ENCODE measurements around the gene KDM1A. TPM values are rescaled to one million over a fixed set of nuclear protein-coding genes. Genes with fewer than 3 reads are reported as not detected.
A peak's percentile ranks its signal among the peaks of the same experiment; 100 is the strongest.

The KDM1A gene
- polyA plus RNA-seq, 3 donors, result 22.1 to 30.2 (median 24.1) TPM

DNA sequence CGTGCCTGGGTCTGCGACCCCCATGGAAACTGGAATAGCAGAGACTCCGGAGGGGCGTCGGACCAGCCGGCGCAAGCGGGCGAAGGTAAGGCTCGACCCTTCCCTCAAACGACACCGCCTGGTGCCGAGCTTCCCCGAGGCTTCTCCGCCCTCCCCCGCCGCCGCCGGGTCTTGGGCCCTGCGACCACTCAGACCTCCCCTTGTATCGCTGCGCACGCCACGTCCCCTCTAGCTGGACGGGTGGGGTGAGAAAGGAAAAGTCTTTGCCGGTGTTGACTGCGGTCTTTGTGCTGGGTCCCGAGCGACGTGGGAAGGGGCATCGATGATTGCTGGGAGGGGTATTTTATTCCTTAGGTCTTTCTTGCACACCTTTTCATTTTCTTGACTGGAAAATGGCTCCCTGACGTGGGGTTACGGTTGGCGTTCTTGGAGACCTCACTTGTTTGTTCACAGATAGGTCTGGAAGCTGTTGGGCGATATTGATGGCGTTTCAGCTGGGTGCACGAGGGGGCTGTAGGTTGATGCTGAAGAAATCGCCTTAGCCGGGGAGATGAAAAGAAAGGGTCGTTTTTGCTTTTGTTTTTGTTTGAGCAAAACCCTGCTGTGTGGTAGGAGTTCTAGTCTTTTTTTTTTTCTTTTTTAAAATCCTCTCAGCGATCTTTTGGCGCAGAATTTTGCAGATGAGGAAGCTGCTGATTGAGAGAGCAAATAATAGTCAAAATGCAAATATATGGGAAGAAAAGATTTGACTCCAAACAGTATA is 776 bp downstream of the KDM1A start:
- H3K4me1 Mint-ChIP-seq, result peaks cover 55% of the 10 kb centered on the region
- DNase-seq, result peak in 1 of 3 donors; percentile 9
- TF ChIP-seq, protein P1, sequence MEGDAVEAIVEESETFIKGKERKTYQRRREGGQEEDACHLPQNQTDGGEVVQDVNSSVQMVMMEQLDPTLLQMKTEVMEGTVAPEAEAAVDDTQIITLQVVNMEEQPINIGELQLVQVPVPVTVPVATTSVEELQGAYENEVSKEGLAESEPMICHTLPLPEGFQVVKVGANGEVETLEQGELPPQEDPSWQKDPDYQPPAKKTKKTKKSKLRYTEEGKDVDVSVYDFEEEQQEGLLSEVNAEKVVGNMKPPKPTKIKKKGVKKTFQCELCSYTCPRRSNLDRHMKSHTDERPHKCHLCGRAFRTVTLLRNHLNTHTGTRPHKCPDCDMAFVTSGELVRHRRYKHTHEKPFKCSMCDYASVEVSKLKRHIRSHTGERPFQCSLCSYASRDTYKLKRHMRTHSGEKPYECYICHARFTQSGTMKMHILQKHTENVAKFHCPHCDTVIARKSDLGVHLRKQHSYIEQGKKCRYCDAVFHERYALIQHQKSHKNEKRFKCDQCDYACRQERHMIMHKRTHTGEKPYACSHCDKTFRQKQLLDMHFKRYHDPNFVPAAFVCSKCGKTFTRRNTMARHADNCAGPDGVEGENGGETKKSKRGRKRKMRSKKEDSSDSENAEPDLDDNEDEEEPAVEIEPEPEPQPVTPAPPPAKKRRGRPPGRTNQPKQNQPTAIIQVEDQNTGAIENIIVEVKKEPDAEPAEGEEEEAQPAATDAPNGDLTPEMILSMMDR (IDR thresholded peaks at IDR 0.05), result no peak
- peaks cover 38% of the 10 kb centered on the region for H4K20me1 ChIP-seq (ENCODE audit: insufficient read depth, low read length)
- peak overlapping the region; percentile 97 for H3K9ac ChIP-seq (ENCODE audit: insufficient read depth, low read length, poor library complexity, severe bottlenecking)
- H3K79me2 ChIP-seq (ENCODE audit: insufficient read depth, low read length), result peaks cover 61% of the 10 kb centered on the region
- H3K4me2 ChIP-seq (replicated peaks; ENCODE audit: extremely low read depth, low read length, poor library complexity, severe bottlenecking), result peak overlapping the region; percentile 88
- H3K36me3 Mint-ChIP-seq, result no peaks in the 10 kb centered on the region
- H3K27me3 ChIP-seq (ENCODE audit: control insufficient read depth in 2 of 2, insufficient read depth in 2 of 2, low read length in 2 of 2), result no peaks in the 10 kb centered on the region
- intact Hi-C loops (cut with micrococcal nuclease), result no loop called here
- no peaks in the 10 kb centered on the region for H3K9me3 ChIP-seq (replicated peaks in 1 of 2; ENCODE audit: control insufficient read depth in 1 of 2, insufficient read depth in 1 of 2, low read length in 2 of 2)
- H3K36me3 ChIP-seq (replicated peaks in 1 of 2; ENCODE audit: control insufficient read depth in 1 of 2, insufficient read depth in 2 of 2, low read length in 2 of 2), result no peaks in the 10 kb centered on the region
- peak overlapping the region in 1 of 2 donors; percentile 78 for H3K27ac ChIP-seq (ENCODE audit: low read depth in 1 of 2, low read length in 2 of 2)
- under 1% methylated on average over 30 of the region's 42 CpGs for WGBS (ENCODE audit: insufficient coverage)
- H2AFZ ChIP-seq (ENCODE audit: insufficient read depth, low read depth, low read length, poor library complexity, severe bottlenecking), result peak overlapping the region; percentile 86
- peak overlapping the region; percentile 61 to 94 (median 87) for H3K27ac Mint-ChIP-seq
- H3K4me3 Mint-ChIP-seq, result peak overlapping the region; percentile 99 to 100
- peak overlapping the region; percentile 50 to 90 (median 80) for H3K4me3 ChIP-seq (replicated peaks in 1 of 3; ENCODE audit: low read depth in 2 of 3, low read length in 3 of 3)
- H3K27me3 Mint-ChIP-seq (ENCODE audit: low read depth in 3 of 3), result no peaks in the 10 kb centered on the region
- H3K4me1 ChIP-seq (ENCODE audit: control insufficient read depth in 1 of 2, insufficient read depth in 2 of 2, low read length in 2 of 2), result peaks cover 34 to 54% of the 10 kb centered on the region in 2 donors
- peaks cover 0 to 3% (median 0%) of the 10 kb centered on the region in 7 donors for H3K9me3 Mint-ChIP-seq

- Histone ChIP-seq H3K79me2 (ENCODE audit: insufficient read depth, low read length) (peaks cover 70% of the 10 kb centered on the region), H3K9me3 (replicated peaks in 1 of 2; ENCODE audit: control insufficient read depth in 1 of 2, insufficient read depth in 1 of 2, low read length in 2 of 2) (no peaks in the 10 kb centered on the region), H3K4me1 (ENCODE audit: control insufficient read depth in 1 of 2, insufficient read depth in 2 of 2, low read length in 2 of 2) (peaks cover 26 to 46% of the 10 kb centered on the region in 2 donors), H4K20me1 (ENCODE audit: insufficient read depth, low read length) (peaks cover 38% of the 10 kb centered on the region), H3K27ac (ENCODE audit: low read depth in 1 of 2, low read length in 2 of 2) (peak overlapping the region in 1 of 2 donors; percentile 78), H3K9ac (ENCODE audit: insufficient read depth, low read length, poor library complexity, severe bottlenecking) (peak overlapping the region; percentile 97), H3K27me3 (ENCODE audit: control insufficient read depth in 2 of 2, insufficient read depth in 2 of 2, low read length in 2 of 2) (no peaks in the 10 kb centered on the region), H2AFZ (ENCODE audit: insufficient read depth, low read depth, low read length, poor library complexity, severe bottlenecking) (no peak overlapping the region), H3K4me3 (replicated peaks in 1 of 3; ENCODE audit: low read depth in 2 of 3, low read length in 3 of 3) (peak overlapping the region; percentile 50 to 90 (median 80)), H3K4me2 (replicated peaks; ENCODE audit: extremely low read depth, low read length, poor library complexity, severe bottlenecking) (peak overlapping the region; percentile 88), H3K36me3 (replicated peaks in 1 of 2; ENCODE audit: control insufficient read depth in 1 of 2, insufficient read depth in 2 of 2, low read length in 2 of 2) (no peaks in the 10 kb centered on the region)
- Mint-ChIP-seq H3K27ac (peak overlapping the region in 2 of 7 donors; percentile 85 to 94), H3K4me1 (peaks cover 52% of the 10 kb centered on the region), H3K4me3 (peak overlapping the region; percentile 99 to 100), H3K9me3 (peaks cover 0 to 3% (median 0%) of the 10 kb centered on the region in 7 donors), H3K27me3 (ENCODE audit: low read depth in 3 of 3) (no peaks in the 10 kb centered on the region), H3K36me3 (no peaks in the 10 kb centered on the region)
- WGBS (ENCODE audit: insufficient coverage), result 50% methylated on average over 1 of the region's 7 CpGs
- intact Hi-C loops (cut with micrococcal nuclease), result no loop called here
- TF ChIP-seq, protein P1 (IDR thresholded peaks at IDR 0.05), result no peak
- DNase-seq, result no peak
Measured at GRCh38 chr1:23020706-23021405, 1.6 kb downstream of the KDM1A start.

Data from CD14-positive monocyte (primary cell).